Loucy (cell line): Measurements from ENCODE around the gene ENHO.

ENCODE experiments used
- EZH2phosphoT487 ChIP-seq: fragments of 200-600 bp; IDR thresholded peaks from 2 replicates; pipeline ENCODE4 v1.6.1; 2018; ENCODE audit warnings: antibody characterized with exemption, mild to moderate bottlenecking, moderate library complexity, borderline replicate concordance
- TF ChIP-seq, protein P1 (sequence below): fragments of 200-600 bp; sonication (generic); conservative IDR thresholded peaks from 2 replicates; pipeline ENCODE4 v1.5.1; 2014; ENCODE audit warnings: mild to moderate bottlenecking, antibody characterized with exemption, low read length

DNA sequence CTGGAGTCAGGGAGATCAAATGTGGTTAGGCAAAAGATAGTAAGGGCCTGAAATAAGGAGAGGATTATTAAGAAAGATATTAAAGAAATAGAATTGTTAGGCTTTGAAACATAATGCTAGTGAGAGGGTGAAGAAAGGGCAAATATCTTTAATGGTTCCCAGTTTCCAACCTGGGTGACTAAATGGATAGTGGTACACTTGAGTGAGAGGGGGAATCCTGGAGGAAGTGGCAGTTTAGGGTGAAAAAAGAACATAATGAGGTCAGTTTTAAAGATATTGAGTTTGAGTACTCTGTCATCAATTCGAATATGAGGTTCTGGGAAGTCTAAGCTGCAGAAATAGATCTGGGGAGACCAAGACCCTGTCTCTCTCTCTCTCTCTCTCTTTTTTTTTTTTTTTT lies 45.2 kb downstream of the ENHO start:
- TF ChIP-seq, protein P1, sequence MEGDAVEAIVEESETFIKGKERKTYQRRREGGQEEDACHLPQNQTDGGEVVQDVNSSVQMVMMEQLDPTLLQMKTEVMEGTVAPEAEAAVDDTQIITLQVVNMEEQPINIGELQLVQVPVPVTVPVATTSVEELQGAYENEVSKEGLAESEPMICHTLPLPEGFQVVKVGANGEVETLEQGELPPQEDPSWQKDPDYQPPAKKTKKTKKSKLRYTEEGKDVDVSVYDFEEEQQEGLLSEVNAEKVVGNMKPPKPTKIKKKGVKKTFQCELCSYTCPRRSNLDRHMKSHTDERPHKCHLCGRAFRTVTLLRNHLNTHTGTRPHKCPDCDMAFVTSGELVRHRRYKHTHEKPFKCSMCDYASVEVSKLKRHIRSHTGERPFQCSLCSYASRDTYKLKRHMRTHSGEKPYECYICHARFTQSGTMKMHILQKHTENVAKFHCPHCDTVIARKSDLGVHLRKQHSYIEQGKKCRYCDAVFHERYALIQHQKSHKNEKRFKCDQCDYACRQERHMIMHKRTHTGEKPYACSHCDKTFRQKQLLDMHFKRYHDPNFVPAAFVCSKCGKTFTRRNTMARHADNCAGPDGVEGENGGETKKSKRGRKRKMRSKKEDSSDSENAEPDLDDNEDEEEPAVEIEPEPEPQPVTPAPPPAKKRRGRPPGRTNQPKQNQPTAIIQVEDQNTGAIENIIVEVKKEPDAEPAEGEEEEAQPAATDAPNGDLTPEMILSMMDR = no peak
- TF ChIP-seq EZH2phosphoT487 = no peak
